Nephron (organoid): ENCODE data around the gene CHMP3.

Experiments used
- H3K27ac Mint-ChIP-seq, 3 experiments: 2 replicates each; pipeline ENCODE4 v1.8.0; 2020; ENCODE audit warnings: mixed read lengths in 3 of 3, mild to moderate bottlenecking in 2 of 3, moderate library complexity in 1 of 3
- H3K27me3 Mint-ChIP-seq: 2 replicates; pipeline ENCODE4 v1.8.0; 2021; ENCODE audit warnings: low read depth, mild to moderate bottlenecking, moderate library complexity, mixed read lengths
- H3K36me3 Mint-ChIP-seq: 2 replicates; pipeline ENCODE4 v1.8.0; 2020; ENCODE audit warnings: low read depth, mixed read lengths
- H3K4me1 Mint-ChIP-seq: 2 replicates; pipeline ENCODE4 v1.8.0; 2020; ENCODE audit warnings: mixed read lengths
- H3K4me3 Mint-ChIP-seq, 3 experiments: 2 replicates each; pipeline ENCODE4 v1.8.0; 2020; ENCODE audit warnings: mild to moderate bottlenecking in 3 of 3, mixed read lengths in 3 of 3, moderate library complexity in 2 of 3
- H3K9me3 Mint-ChIP-seq: 2 replicates; pipeline ENCODE4 v1.8.0; 2020; ENCODE audit warnings: mixed read lengths
- TF ChIP-seq, protein P1 (sequence below), 3 experiments: fragments of 200-600 bp; sonication (generic); IDR thresholded peaks; one replicate each; pipeline ENCODE4 v1.5.0; 2021; ENCODE audit warnings: antibody characterized with exemption in 3 of 3; ENCODE audit not compliant: unreplicated experiment in 3 of 3

CHMP3 gene

DNA sequence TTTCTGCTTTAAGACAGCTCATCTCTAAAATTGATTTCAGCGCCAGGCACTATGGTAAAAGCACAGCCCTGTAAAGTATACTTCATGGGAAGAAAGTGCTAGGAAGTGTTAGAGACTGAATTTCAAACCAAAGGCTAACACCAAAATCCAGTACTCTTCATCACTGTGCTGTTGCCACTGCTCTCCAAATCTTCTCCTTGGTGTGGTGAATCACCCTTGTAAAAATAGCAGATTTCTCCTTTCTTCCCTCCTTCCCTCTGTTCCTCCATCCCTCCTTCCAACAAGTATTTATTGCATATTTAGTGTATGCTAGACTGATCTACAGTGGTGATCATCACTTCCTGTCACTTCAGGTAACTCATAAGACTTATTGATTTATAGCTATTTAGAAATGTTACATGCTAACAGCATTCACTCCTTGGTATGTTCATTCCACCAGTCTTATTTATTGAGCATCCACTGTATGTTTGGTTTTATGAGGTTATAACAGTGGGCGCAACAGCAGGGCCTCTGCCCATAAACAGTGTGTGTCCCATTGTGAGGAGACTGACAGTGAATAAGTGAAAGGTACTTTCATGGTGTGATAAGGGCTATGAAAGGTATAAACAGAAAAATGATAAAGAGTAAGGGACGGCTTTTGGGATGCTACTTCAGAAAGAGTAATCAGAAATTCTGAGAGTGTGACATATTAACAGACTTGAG lies 102.0 kb downstream of the CHMP3 start:
- no peaks in the 10 kb centered on the region for H3K27me3 Mint-ChIP-seq
- H3K4me1 Mint-ChIP-seq, result peaks cover 7% of the 10 kb centered on the region
- H3K27ac Mint-ChIP-seq, result no peak overlapping the region
- TF ChIP-seq, protein P1, sequence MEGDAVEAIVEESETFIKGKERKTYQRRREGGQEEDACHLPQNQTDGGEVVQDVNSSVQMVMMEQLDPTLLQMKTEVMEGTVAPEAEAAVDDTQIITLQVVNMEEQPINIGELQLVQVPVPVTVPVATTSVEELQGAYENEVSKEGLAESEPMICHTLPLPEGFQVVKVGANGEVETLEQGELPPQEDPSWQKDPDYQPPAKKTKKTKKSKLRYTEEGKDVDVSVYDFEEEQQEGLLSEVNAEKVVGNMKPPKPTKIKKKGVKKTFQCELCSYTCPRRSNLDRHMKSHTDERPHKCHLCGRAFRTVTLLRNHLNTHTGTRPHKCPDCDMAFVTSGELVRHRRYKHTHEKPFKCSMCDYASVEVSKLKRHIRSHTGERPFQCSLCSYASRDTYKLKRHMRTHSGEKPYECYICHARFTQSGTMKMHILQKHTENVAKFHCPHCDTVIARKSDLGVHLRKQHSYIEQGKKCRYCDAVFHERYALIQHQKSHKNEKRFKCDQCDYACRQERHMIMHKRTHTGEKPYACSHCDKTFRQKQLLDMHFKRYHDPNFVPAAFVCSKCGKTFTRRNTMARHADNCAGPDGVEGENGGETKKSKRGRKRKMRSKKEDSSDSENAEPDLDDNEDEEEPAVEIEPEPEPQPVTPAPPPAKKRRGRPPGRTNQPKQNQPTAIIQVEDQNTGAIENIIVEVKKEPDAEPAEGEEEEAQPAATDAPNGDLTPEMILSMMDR (IDR thresholded peaks at IDR 0.05; ENCODE audit: unreplicated experiment in 3 of 3), result no peak
- no peaks in the 10 kb centered on the region for H3K9me3 Mint-ChIP-seq
- peaks cover 74% of the 10 kb centered on the region for H3K36me3 Mint-ChIP-seq
- H3K4me3 Mint-ChIP-seq, result no peak overlapping the region

DNA sequence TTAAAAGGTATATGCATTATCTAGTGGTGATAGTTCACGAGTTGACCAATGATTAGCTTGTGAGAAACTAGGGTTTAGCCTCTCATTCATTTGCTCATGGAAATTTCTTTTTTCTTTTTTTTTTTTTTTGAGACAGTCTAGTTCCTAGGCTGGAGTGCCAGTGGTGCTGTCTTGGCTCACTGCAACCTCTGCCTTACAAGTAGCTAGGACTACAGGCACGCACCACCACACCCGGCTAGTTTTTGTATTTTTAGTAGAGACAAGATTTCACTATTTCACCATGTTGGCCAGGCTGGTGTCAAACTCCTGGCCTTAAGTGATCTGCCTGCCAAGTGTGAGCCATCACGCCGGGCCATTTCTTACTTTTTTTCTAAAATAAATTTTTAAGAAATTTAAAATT lies 108.1 kb downstream of the CHMP3 start:
- TF ChIP-seq, protein P1 (IDR thresholded peaks at IDR 0.05; ENCODE audit: unreplicated experiment in 3 of 3), result no peak
- Mint-ChIP-seq H3K36me3 (peaks cover 83% of the 10 kb centered on the region), H3K4me1 (peaks cover 13% of the 10 kb centered on the region), H3K9me3 (no peaks in the 10 kb centered on the region), H3K4me3 (no peak overlapping the region), H3K27ac (no peak overlapping the region), H3K27me3 (no peaks in the 10 kb centered on the region)

DNA sequence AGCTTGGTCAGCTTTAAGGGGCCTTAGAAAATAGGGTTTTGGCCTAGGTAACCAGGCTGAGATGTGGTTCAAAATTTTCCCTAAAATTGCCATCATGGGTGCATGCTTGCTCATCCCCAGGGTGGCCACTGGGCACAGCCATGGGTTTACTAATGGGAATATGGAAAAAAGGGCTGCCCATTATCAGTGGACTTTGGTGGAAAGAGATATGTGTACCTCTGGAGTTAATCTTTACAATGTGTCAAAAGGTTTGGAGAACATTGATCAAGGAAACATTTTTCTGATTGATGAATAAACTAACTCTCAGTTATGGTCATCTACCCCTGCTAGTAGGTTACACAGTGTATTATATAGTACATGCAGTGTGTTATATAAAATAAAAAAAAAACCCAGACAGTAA lies 109.0 kb downstream of the CHMP3 start:
- H3K27ac Mint-ChIP-seq, result peak overlapping the region in 1 of 3 experiments; percentile 37
- H3K4me3 Mint-ChIP-seq, result no peak overlapping the region
- TF ChIP-seq, protein P1 (IDR thresholded peaks at IDR 0.05; ENCODE audit: unreplicated experiment in 3 of 3), result no peak
- no peaks in the 10 kb centered on the region for H3K27me3 Mint-ChIP-seq
- no peaks in the 10 kb centered on the region for H3K9me3 Mint-ChIP-seq
- H3K36me3 Mint-ChIP-seq, result peaks cover 83% of the 10 kb centered on the region
- H3K4me1 Mint-ChIP-seq, result peaks cover 20% of the 10 kb centered on the region

DNA sequence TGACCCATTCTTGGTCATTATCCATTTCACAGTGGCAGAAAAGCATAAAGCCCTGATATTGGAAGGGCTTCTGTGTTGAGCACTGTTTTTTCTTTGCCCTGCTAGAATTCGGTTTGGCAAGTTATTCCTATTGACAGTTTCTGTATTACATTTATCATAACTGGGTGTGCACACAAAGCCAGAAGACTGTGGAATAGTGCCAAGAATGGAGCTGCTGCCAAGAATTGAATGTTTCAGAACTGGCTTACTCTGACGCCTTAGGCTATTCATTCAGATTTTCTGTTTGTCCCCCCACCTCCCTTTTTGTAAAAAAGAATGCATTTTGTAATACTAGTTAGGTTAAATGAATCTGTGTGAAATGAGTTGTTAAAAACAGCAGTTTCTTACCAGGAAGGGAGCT lies 109.4 kb downstream of the CHMP3 start:
- Mint-ChIP-seq H3K27ac (peak overlapping the region in 1 of 3 experiments; percentile 37), H3K4me1 (peaks cover 24% of the 10 kb centered on the region), H3K36me3 (peaks cover 83% of the 10 kb centered on the region), H3K4me3 (no peak overlapping the region), H3K27me3 (no peaks in the 10 kb centered on the region), H3K9me3 (no peaks in the 10 kb centered on the region)
- TF ChIP-seq, protein P1 (IDR thresholded peaks at IDR 0.05; ENCODE audit: unreplicated experiment in 3 of 3), result no peak
